Spleen (tissue), 11 donors: ENCODE measurements around the gene SLC9B2. TPM values are rescaled to one million over a fixed set of nuclear protein-coding genes. Genes with fewer than 3 reads are reported as not detected.

Experiments used
- DNase-seq: peaks from one replicate; pipeline ENCODE4 v3.0.0-alpha.2; 2020
- H3K27ac ChIP-seq, 8 donors: fragments of 200-600 bp; sonication (generic) in 7 of 8; 1 replicate in 4 of 8; 2 replicates in 4 of 8; pipeline versions ENCODE4 v1.5.0 to v1.8.0; 2016 to 2021; ENCODE audit warnings: inconsistent platforms in 4 of 8, mild to moderate bottlenecking in 4 of 8, moderate library complexity in 1 of 8
- H3K27me3 ChIP-seq, 7 donors: fragments of 200-600 bp; sonication (generic) in 6 of 7; replicated peaks in 1 of 7; 1 replicate in 4 of 7; 2 replicates in 3 of 7; pipeline versions ENCODE4 v1.5.0 to v1.8.0; 2016 to 2021; ENCODE audit warnings: inconsistent platforms in 3 of 7, mild to moderate bottlenecking in 1 of 7
- H3K36me3 ChIP-seq, 6 donors: fragments of 200-600 bp; sonication (generic) in 5 of 6; 1 replicate in 4 of 6; 2 replicates in 2 of 6; pipeline versions ENCODE4 v1.5.0 to v1.8.0; 2016 to 2021; ENCODE audit warnings: inconsistent platforms in 2 of 6
- H3K4me1 ChIP-seq, 6 donors: fragments of 200-600 bp; sonication (generic) in 5 of 6; 1 replicate in 3 of 6; 2 replicates in 3 of 6; pipeline versions ENCODE4 v1.5.0 to v1.8.0; 2016 to 2021; ENCODE audit warnings: inconsistent platforms in 3 of 6
- H3K4me3 ChIP-seq, 8 donors: fragments of 200-600 bp; sonication (generic) in 7 of 8; 1 replicate in 4 of 8; 2 replicates in 4 of 8; pipeline versions ENCODE4 v1.5.0 to v1.8.0; 2016 to 2021; ENCODE audit warnings: inconsistent platforms in 4 of 8, mild to moderate bottlenecking in 4 of 8, moderate library complexity in 2 of 8
- H3K9me3 ChIP-seq, 8 donors: fragments of 200-600 bp; sonication (generic) in 7 of 8; 1 replicate in 4 of 8; 2 replicates in 4 of 8; pipeline versions ENCODE4 v1.5.0 to v1.8.0; 2016 to 2021; ENCODE audit warnings: inconsistent platforms in 4 of 8
- CTCF ChIP-seq, 11 experiments: fragments of 200-600 bp in 7 of 11; fragments of 450-650 bp in 4 of 11; sonication (generic) in 4 of 11; IDR thresholded peaks in 8 of 11; conservative IDR thresholded peaks in 3 of 11; 1 replicate in 7 of 11; 2 replicates in 4 of 11; pipeline versions ENCODE4 v1.4.0 to v1.8.0; 2016 to 2021; ENCODE audit warnings: antibody characterized with exemption in 11 of 11, inconsistent platforms in 4 of 11, mild to moderate bottlenecking in 1 of 11
- POLR2A ChIP-seq, 3 donors: fragments of 450-650 bp; IDR thresholded peaks; one replicate each; pipeline ENCODE4 v1.5.1; 2017; ENCODE audit warnings: antibody characterized with exemption in 3 of 3, mild to moderate bottlenecking in 1 of 3
- POLR2AphosphoS5 ChIP-seq, 3 donors: sonication (generic); formaldehyde crosslinking; IDR thresholded peaks; one replicate each; pipeline ENCODE4 v1.5.1; 2017; ENCODE audit warnings: antibody characterized with exemption in 3 of 3
- WGBS, 5 donors: extraction: QIAGEN DNeasy Blood & Tissue Kit in 3 of 5; methylation state at CpG; one replicate each; pipeline versions ENCODE4 v1.1.5 to v1.1.7; 2013 to 2018; 5-methylcytosine and 5-hydroxymethylcytosine counted together
- intact Hi-C: fragments of 100-400 bp; cut with DNase I; formaldehyde crosslinking; loops from one replicate; pipeline ENCODE4 v1.15.0; 2023; ENCODE audit warnings: low total_unique reads
- polyA plus RNA-seq, 3 donors: library from polyadenylated mRNA; stranded (reverse); fragments of 200-250 nt; gene quantifications; one replicate each; pipeline ENCODE4 v1.2.1, GENCODE V29; 2013
- total RNA-seq, 7 donors: library from RNA; depleted of rRNA in 3 of 7; stranded (reverse); fragments of >200 nt in 3 of 7; fragmentation: NEBNext Ultra II Directional in 4 of 7; extraction: Animal tissue kit (Norgen Biotek cat#: 25700) in 4 of 7; gene quantifications; one replicate each; pipeline versions ENCODE4 v1.1.0 to v1.2.1, GENCODE V29; 2016 to 2021
- donor health status: healthy with polysubstance abuse.
- donor health status: DM: no; HTN: no; CAD: no; lungs with moderate emphysema.
- donor health status: DM: no; HTN: no; CAD: no.
- donor health status: Bipolar disorder and iron deficiency.
- donor health status: healthy.
- donor health status: DM: no; HTN: no; CAD: no.
- donor health status: DM: yes; HTN: yes; CAD: no.

Gene SLC9B2
- total and polyA plus RNA-seq, 10 donors: 6.4 to 17.0 (median 12.5) TPM

GRCh38 chr4:103104886-103105285 lies 28.3 kb upstream of the SLC9B2 start:
- Histone ChIP-seq H3K27me3 (no peaks in the 10 kb centered on the region), H3K27ac (no peak overlapping the region), H3K4me1 (peaks cover 0 to 3% (median 0%) of the 10 kb centered on the region in 6 donors), H3K4me3 (no peak overlapping the region), H3K9me3 (no peaks in the 10 kb centered on the region), H3K36me3 (peaks cover 0 to 26% (median 0%) of the 10 kb centered on the region in 6 donors)
- no peak for DNase-seq
- WGBS, 5 donors: 83 to 94% (median 91%) methylated on average over 3 of the region's 3 CpGs
- TF ChIP-seq POLR2AphosphoS5 (IDR thresholded peaks at IDR 0.05) (no peak), POLR2A (IDR thresholded peaks at IDR 0.05) (no peak), CTCF (IDR thresholded peaks at IDR 0.05 in 8 of 11, conservative IDR thresholded peaks at IDR 0.05 in 3 of 11) (no peak)
- intact Hi-C loops: no loop called here

- Histone ChIP-seq H3K27me3 (no peaks in the 10 kb centered on the region), H3K9me3 (no peaks in the 10 kb centered on the region), H3K27ac (no peak overlapping the region), H3K36me3 (no peaks in the 10 kb centered on the region), H3K4me3 (no peak overlapping the region), H3K4me1 (peaks cover 5 to 32% (median 18%) of the 10 kb centered on the region in 6 donors)
- TF ChIP-seq POLR2A (IDR thresholded peaks at IDR 0.05) (no peak), POLR2AphosphoS5 (IDR thresholded peaks at IDR 0.05) (no peak), CTCF (IDR thresholded peaks at IDR 0.05 in 8 of 11, conservative IDR thresholded peaks at IDR 0.05 in 3 of 11) (no peak)
- 74 to 82% (median 76%) methylated on average over 5 of the region's 5 CpGs for WGBS, 5 donors
- intact Hi-C loops: no loop called here
- DNase-seq: no peak
These were observed 24.1 kb upstream of the SLC9B2 start for GRCh38 chr4:103100691-103101090.

- Histone ChIP-seq H3K4me3 (peak within 1 kb of the TSS; percentile 24 to 67 (median 43)), H3K4me1 (peaks cover 5 to 32% (median 18%) of the 10 kb centered on the region in 6 donors), H3K9me3 (no peaks in the 10 kb centered on the region), H3K36me3 (no peaks in the 10 kb centered on the region), H3K27me3 (no peaks in the 10 kb centered on the region), H3K27ac (peak within 1 kb of the TSS; percentile 56 to 76 (median 62))
- no peak for DNase-seq
- 10 to 15% (median 13%) methylated on average over 11 of the region's 11 CpGs for WGBS, 5 donors
- intact Hi-C loops: loop anchor here (10.0 kb wide), 2 partner anchors 75 to 655 kb away; no protein-coding TSS in a partner anchor
- TF ChIP-seq CTCF (IDR thresholded peaks at IDR 0.05 in 8 of 11, conservative IDR thresholded peaks at IDR 0.05 in 3 of 11) (peak; percentile 65 to 89 (median 81)), POLR2AphosphoS5 (IDR thresholded peaks at IDR 0.05) (peak in 1 of 3 donors; percentile 31), POLR2A (IDR thresholded peaks at IDR 0.05) (no peak)
These were observed 23.3 kb upstream of the SLC9B2 start, which contains the start of gene BDH2 for GRCh38 chr4:103099691-103100392. Gene BDH2, minus strand, starts transcription at chr4:103099834. Its CDS starts 3,580 bp downstream, at chr4:103096254.

- H3K9me3 ChIP-seq: no peaks in the 10 kb centered on the region
- H3K27me3 ChIP-seq: no peaks in the 10 kb centered on the region
- WGBS, 5 donors: 32 to 45% (median 35%) methylated on average over 4 of the region's 4 CpGs
- H3K4me3 ChIP-seq: peak overlapping the region; percentile 24 to 67 (median 43)
- H3K27ac ChIP-seq: peak overlapping the region; percentile 56 to 76 (median 62)
- TF ChIP-seq POLR2AphosphoS5 (IDR thresholded peaks at IDR 0.05): no peak
- TF ChIP-seq CTCF (IDR thresholded peaks at IDR 0.05 in 8 of 11, conservative IDR thresholded peaks at IDR 0.05 in 3 of 11): no peak
- TF ChIP-seq POLR2A (IDR thresholded peaks at IDR 0.05): no peak
- H3K36me3 ChIP-seq: peaks cover 0 to 3% (median 0%) of the 10 kb centered on the region in 6 donors
- DNase-seq: no peak
- intact Hi-C loops: loop anchor here (10.0 kb wide), 2 partner anchors 74 to 654 kb away; no protein-coding TSS in a partner anchor
- H3K4me1 ChIP-seq: peaks cover 5 to 32% (median 18%) of the 10 kb centered on the region in 6 donors
These were observed 22.3 kb upstream of the SLC9B2 start for GRCh38 chr4:103098756-103099440.
